SK-N-SH (cell line): ENCODE data around the gene KCNQ4. TPM values are rescaled to one million over a fixed set of nuclear protein-coding genes. Genes with fewer than 3 reads are reported as not detected.

Experiments
- CTCF ChIA-PET: fragments of 300-600, 350-600 bp; formaldehyde crosslinking; extraction: SDS; loops from one replicate; lab custom pipeline; 2021; lab: Yijun Ruan, JAX
- POLR2A ChIA-PET: fragments of 350-600 bp; sonication (Branson Sonifier 250); formaldehyde crosslinking; extraction: SDS; loops from one replicate; lab custom pipeline; 2020; ENCODE audit warnings: antibody characterized with exemption, inconsistent platforms; lab: Yijun Ruan, JAX
- DNase-seq: peaks from one replicate; pipeline ENCODE4 v3.0.0; 2012
- H2AFZ ChIP-seq: fragments of 200-600 bp; sonication (generic); 2 replicates; pipeline ENCODE4 v1.8.1; 2016; ENCODE audit warnings: antibody characterized with exemption, mild to moderate bottlenecking, low read depth
- H3F3A ChIP-seq: fragments of 200-600 bp; sonication (generic); replicated peaks from 2 replicates; pipeline ENCODE3; 2016; ENCODE audit warnings: antibody characterized with exemption, mild to moderate bottlenecking; ENCODE audit not compliant: insufficient read depth
- H3K27ac ChIP-seq, 2 experiments: fragments of 200-500 bp in 1 of 2; fragments of 200-600 bp in 1 of 2; sonication (Bioruptor generic) in 1 of 2; sonication (generic), shearing (Covaris generic) in 1 of 2; 2 replicates each; pipeline versions ENCODE4 v1.5.1 to v1.6.1; 2014 to 2016; ENCODE audit warnings: low read depth in 2 of 2, inconsistent platforms in 1 of 2, low read length in 1 of 2, mild to moderate bottlenecking in 1 of 2, mixed read lengths in 1 of 2
- H3K27me3 ChIP-seq: fragments of 200-600 bp; sonication (generic), shearing (Covaris generic); 2 replicates; pipeline ENCODE4 v1.6.1; 2016; ENCODE audit warnings: mixed run types; ENCODE audit not compliant: insufficient read depth
- H3K36me3 ChIP-seq, 2 experiments: fragments of 200-500 bp in 1 of 2; fragments of 200-600 bp in 1 of 2; sonication (Bioruptor generic) in 1 of 2; sonication (generic) in 1 of 2; replicated peaks in 1 of 2; 2 replicates each; pipeline versions ENCODE3 to v1.5.1; 2014 to 2016; ENCODE audit warnings: low read length in 1 of 2, mild to moderate bottlenecking in 1 of 2; ENCODE audit not compliant: insufficient read depth in 2 of 2, control insufficient read depth in 1 of 2
- H3K4me1 ChIP-seq, 2 experiments: fragments of 200-500 bp in 1 of 2; fragments of 200-600 bp in 1 of 2; sonication (Bioruptor generic) in 1 of 2; sonication (generic), shearing (Covaris generic) in 1 of 2; 2 replicates each; pipeline versions ENCODE4 v1.5.1 to v1.6.1; 2014 to 2016; ENCODE audit warnings: low read depth in 1 of 2, low read length in 1 of 2, mixed run types in 1 of 2; ENCODE audit not compliant: insufficient read depth in 2 of 2, control insufficient read depth in 1 of 2
- H3K4me2 ChIP-seq: fragments of 200-600 bp; sonication (generic), shearing (Covaris generic); 2 replicates; pipeline ENCODE4 v1.6.1; 2017; ENCODE audit warnings: mixed run types
- H3K4me3 ChIP-seq, 2 experiments: fragments of 200-500 bp in 1 of 2; fragments of 200-600 bp in 1 of 2; sonication (Bioruptor generic) in 1 of 2; sonication (generic), shearing (Covaris generic) in 1 of 2; 2 replicates each; pipeline versions ENCODE4 v1.5.1 to v1.8.1; 2014 to 2016; ENCODE audit warnings: low read depth in 2 of 2, inconsistent platforms in 1 of 2, low read length in 1 of 2, mild to moderate bottlenecking in 1 of 2, mixed read lengths in 1 of 2, moderate library complexity in 1 of 2
- H3K79me2 ChIP-seq: fragments of 200-600 bp; sonication (generic); 2 replicates; pipeline ENCODE4 v1.8.1; 2017; ENCODE audit warnings: mild to moderate bottlenecking; ENCODE audit not compliant: insufficient read depth
- H3K9ac ChIP-seq: fragments of 200-600 bp; sonication (generic); 2 replicates; pipeline ENCODE4 v1.6.1; 2017; ENCODE audit warnings: mixed run types
- H3K9me2 ChIP-seq: fragments of 200-600 bp; sonication (generic); 2 replicates; pipeline ENCODE4 v1.6.1; 2017; ENCODE audit warnings: mixed run types
- H3K9me3 ChIP-seq: fragments of 200-600 bp; sonication (generic); 2 replicates; pipeline ENCODE4 v1.6.1; 2017; ENCODE audit warnings: mixed run types, mild to moderate bottlenecking, moderate library complexity
- H4K20me1 ChIP-seq: fragments of 200-600 bp; sonication (generic); 2 replicates; pipeline ENCODE4 v1.6.1; 2017; ENCODE audit warnings: mild to moderate bottlenecking, mixed run types; ENCODE audit not compliant: insufficient read depth
- CHD2 ChIP-seq: fragments of 150-350 bp; IDR thresholded peaks from 2 replicates; pipeline ENCODE4 v1.6.1; 2018; ENCODE audit warnings: low read length; ENCODE audit not compliant: partially characterized antibody
- EP300 ChIP-seq, 2 experiments: IDR thresholded peaks; 2 replicates each; pipeline versions ENCODE4 v1.4.0 to v1.6.1; 2012; ENCODE audit warnings: borderline replicate concordance in 1 of 2, low read depth in 1 of 2, low read length in 1 of 2
- EZH2phosphoT487 ChIP-seq: fragments of 200-600 bp; sonication (generic); IDR thresholded peaks from 2 replicates; pipeline ENCODE4 v1.6.1; 2017; ENCODE audit warnings: low read depth, mixed run types, mild to moderate bottlenecking, antibody characterized with exemption, moderate library complexity, borderline replicate concordance
- FOSL2 ChIP-seq: IDR thresholded peaks from 2 replicates; pipeline ENCODE4 v1.4.0; 2012; ENCODE audit warnings: low read depth, mild to moderate bottlenecking, moderate library complexity, borderline replicate concordance
- GABPA ChIP-seq: IDR thresholded peaks from 2 replicates; pipeline ENCODE4 v1.4.0; 2012; ENCODE audit warnings: low read depth, mild to moderate bottlenecking
- GATA2 ChIP-seq: sonication (generic); formaldehyde crosslinking; IDR thresholded peaks from 2 replicates; pipeline ENCODE4 v1.5.0; 2020; ENCODE audit warnings: mild to moderate bottlenecking, missing genetic modification reagents
- JUND ChIP-seq: IDR thresholded peaks from 2 replicates; pipeline ENCODE4 v1.4.0; 2012
- MAX ChIP-seq: IDR thresholded peaks from 2 replicates; pipeline ENCODE4 v1.4.0; 2012; ENCODE audit warnings: low read depth
- NRF1 ChIP-seq: IDR thresholded peaks from 2 replicates; pipeline ENCODE4 v1.6.1; 2012; ENCODE audit warnings: low read depth, mild to moderate bottlenecking, low read length
- RCOR1 ChIP-seq: fragments of 150-350 bp; IDR thresholded peaks from 2 replicates; pipeline ENCODE4 v1.6.1; 2017; ENCODE audit warnings: antibody characterized with exemption, low read length
- RFX5 ChIP-seq: IDR thresholded peaks from 2 replicates; pipeline ENCODE4 v1.6.1; 2012; ENCODE audit warnings: mild to moderate bottlenecking, improper control_type of control experiment, low read length
- RXRA ChIP-seq: IDR thresholded peaks from 2 replicates; pipeline ENCODE4 v1.4.0; 2012; ENCODE audit warnings: low read depth, mild to moderate bottlenecking, borderline replicate concordance
- SIN3A ChIP-seq: IDR thresholded peaks from 2 replicates; pipeline ENCODE4 v1.6.1; 2012; ENCODE audit warnings: low read depth, mild to moderate bottlenecking, low read length, moderate library complexity, borderline replicate concordance
- SMC3 ChIP-seq: IDR thresholded peaks from 2 replicates; pipeline ENCODE4 v1.6.1; 2012; ENCODE audit warnings: low read depth, low read length, improper control_type of control experiment
- TAF1 ChIP-seq: IDR thresholded peaks from 2 replicates; pipeline ENCODE4 v1.6.1; 2012; ENCODE audit warnings: low read depth, mild to moderate bottlenecking, low read length, moderate library complexity, borderline replicate concordance
- TCF12 ChIP-seq: IDR thresholded peaks from 2 replicates; pipeline ENCODE4 v1.4.0; 2012
- USF1 ChIP-seq: IDR thresholded peaks from 2 replicates; pipeline ENCODE4 v1.4.0; 2012; ENCODE audit warnings: low read depth, borderline replicate concordance
- USF2 ChIP-seq: fragments of 150-350 bp; IDR thresholded peaks from 2 replicates; pipeline ENCODE4 v1.6.1; 2017; ENCODE audit warnings: antibody characterized with exemption, low read length, low read depth, borderline replicate concordance
- YY1 ChIP-seq: IDR thresholded peaks from 2 replicates; pipeline ENCODE4 v1.4.0; 2012; ENCODE audit warnings: low read depth, mild to moderate bottlenecking
- ZBTB33 ChIP-seq: IDR thresholded peaks from 2 replicates; pipeline ENCODE4 v1.4.0; 2012; ENCODE audit warnings: low read depth, borderline replicate concordance
- WGBS: methylation state at CpG from one replicate; pipeline ENCODE4 v1.1.6; 2017; ENCODE audit warnings: low lambda C conversion rate; 5-methylcytosine and 5-hydroxymethylcytosine counted together
- polyA plus RNA-seq, 3 experiments: library from polyadenylated mRNA; depleted of rRNA; stranded (reverse); fragments of >200 nt; gene quantifications; 2 replicates each; pipeline ENCODE4 v1.2.3, GENCODE V29; 2012

The KCNQ4 gene
- polyA plus RNA-seq, 1 of the 3 experiments (the other 2 are of a cell fraction), result 0.15 TPM

- no peak overlapping the region for H3K4me2 ChIP-seq
- 100% methylated on average over 2 of the region's 2 CpGs for WGBS
- no peak overlapping the region for H3K9ac ChIP-seq
- peaks cover 3 to 10% of the 10 kb centered on the region in 2 experiments for H3K36me3 ChIP-seq
- H3K4me3 ChIP-seq, result no peak overlapping the region
- CTCF ChIA-PET, result interaction anchor here (0.6 to 2.4 kb wide), 8 partner anchors 8 to 171 kb away, joined by 3 to 17 read pairs (median 5); no protein-coding TSS in a partner anchor
- no peaks in the 10 kb centered on the region for H3F3A ChIP-seq
- H3K4me1 ChIP-seq, result peaks cover 0 to 7% of the 10 kb centered on the region in 2 experiments; a peak in 1 of 4 replicates
- no peak overlapping the region for H3K27ac ChIP-seq
- no peaks in the 10 kb centered on the region for H3K79me2 ChIP-seq
- no peaks in the 10 kb centered on the region for H3K27me3 ChIP-seq
- POLR2A ChIA-PET, result no interaction called here
- DNase-seq, result no peak
- H4K20me1 ChIP-seq, result no peaks in the 10 kb centered on the region
- no peaks in the 10 kb centered on the region for H3K9me2 ChIP-seq
- H3K9me3 ChIP-seq, result peaks cover 7% of the 10 kb centered on the region; the same call in 1 of the 2 replicates
- TF ChIP-seq USF2, result no peak
- TF ChIP-seq EZH2phosphoT487, result no peak
- no peak for TF ChIP-seq RFX5
- no peak for TF ChIP-seq SMC3
- TF ChIP-seq EP300 (IDR thresholded peaks at IDR 0.05; ENCODE audit: borderline replicate concordance in 1 of 2, low read depth in 1 of 2, low read length in 1 of 2), result no peak
- no peak for TF ChIP-seq RCOR1
- TF ChIP-seq CHD2, result no peak
- TF ChIP-seq GATA2 (CRISPR knock-in tag), result no peak
- no peak for TF ChIP-seq SIN3A
- no peak for TF ChIP-seq USF1
- no peak for TF ChIP-seq MAX
- TF ChIP-seq NRF1, result no peak
- TF ChIP-seq TCF12, result no peak
- no peak for TF ChIP-seq FOSL2
- TF ChIP-seq TAF1, result no peak
- H2AFZ ChIP-seq, result no peak overlapping the region
These were observed 2.0 kb upstream of the KCNQ4 start for GRCh38 chr1:40781608-40781971.

- H3K4me2 ChIP-seq, result no peak overlapping the region
- no peaks in the 10 kb centered on the region for H3K9me2 ChIP-seq
- CTCF ChIA-PET, result interaction anchor here (0.6 to 2.4 kb wide), 7 partner anchors 9 to 170 kb away, joined by 3 to 17 read pairs (median 4); no protein-coding TSS in a partner anchor
- 83% methylated on average over 20 of the region's 20 CpGs for WGBS
- H3K36me3 ChIP-seq, result peaks cover 0 to under 1% of the 10 kb centered on the region in 2 experiments
- H4K20me1 ChIP-seq, result no peaks in the 10 kb centered on the region
- peaks cover 0 to 7% of the 10 kb centered on the region in 2 experiments; a peak in 1 of 4 replicates for H3K4me1 ChIP-seq
- H3K79me2 ChIP-seq, result no peaks in the 10 kb centered on the region
- no peak overlapping the region for H2AFZ ChIP-seq
- no peaks in the 10 kb centered on the region for H3F3A ChIP-seq
- peaks cover under 1% of the 10 kb centered on the region; the same call in 1 of the 2 replicates for H3K9me3 ChIP-seq
- no peak overlapping the region for H3K4me3 ChIP-seq
- POLR2A ChIA-PET, result interaction anchor here (1.2 kb wide), 1 partner anchor 12 kb away, joined by 3 read pairs; no protein-coding TSS in a partner anchor
- no peak for DNase-seq
- no peaks in the 10 kb centered on the region for H3K27me3 ChIP-seq
- H3K9ac ChIP-seq, result no peak overlapping the region
- no peak overlapping the region for H3K27ac ChIP-seq
- TF ChIP-seq FOSL2 (no peak), ZBTB33 (no peak), GABPA (no peak), NRF1 (no peak), YY1 (no peak), USF2 (no peak), RFX5 (no peak), RXRA (no peak), TAF1 (no peak), JUND (no peak), CHD2 (no peak), GATA2 (CRISPR knock-in tag) (no peak)
These were observed 1.1 kb upstream of the KCNQ4 start for GRCh38 chr1:40782371-40782956.
